AG04450 (cell line): ENCODE data around the gene RLN3. TPM values are rescaled to one million over a fixed set of nuclear protein-coding genes. Genes with fewer than 3 reads are reported as not detected.

ENCODE experiments used
- CTCF ChIA-PET: fragments of 300-600, 350-600 bp; formaldehyde crosslinking; extraction: SDS; loops from one replicate; lab custom pipeline; 2022; ENCODE audit warnings: antibody characterized with exemption, inconsistent platforms; lab: Charles Lee
- POLR2A ChIA-PET: fragments of 350-600 bp; formaldehyde crosslinking; extraction: SDS; loops from one replicate; lab custom pipeline; 2021; ENCODE audit warnings: antibody characterized with exemption, inconsistent platforms; lab: Yijun Ruan, JAX
- DNase-seq: peaks from one replicate; pipeline ENCODE4 v3.0.0-alpha.2; 2011; ENCODE audit warnings: low read depth, low spot score
- H3K27ac ChIP-seq: one replicate; pipeline ENCODE4 v1.5.1; 2012; ENCODE audit warnings: low read depth, low read length, control low read depth
- H3K27me3 ChIP-seq: one replicate; pipeline ENCODE4 v1.6.0; 2012; ENCODE audit warnings: low read length; ENCODE audit not compliant: control insufficient read depth, insufficient read depth
- H3K4me3 ChIP-seq: 2 replicates; pipeline ENCODE4 v1.5.1; 2011; ENCODE audit warnings: mild to moderate bottlenecking, low read depth, low read length, control low read depth
- H3K9me3 ChIP-seq: 2 replicates; pipeline ENCODE4 v1.5.1; 2012; ENCODE audit warnings: low read length; ENCODE audit not compliant: control insufficient read depth, insufficient read depth
- polyA plus RNA-seq: library from polyadenylated mRNA; depleted of rRNA; stranded (reverse); fragments of >200 nt; gene quantifications from 2 replicates; pipeline ENCODE4 v1.2.3, GENCODE V29; 2011
- TF ChIP-seq, protein P1 (sequence below): IDR thresholded peaks from 2 replicates; pipeline ENCODE4 v1.5.1; 2011; ENCODE audit warnings: low read depth, low read length, control low read depth, inconsistent platforms

RLN3 gene
- polyA plus RNA-seq, 1 experiment, result not detected

DNA sequence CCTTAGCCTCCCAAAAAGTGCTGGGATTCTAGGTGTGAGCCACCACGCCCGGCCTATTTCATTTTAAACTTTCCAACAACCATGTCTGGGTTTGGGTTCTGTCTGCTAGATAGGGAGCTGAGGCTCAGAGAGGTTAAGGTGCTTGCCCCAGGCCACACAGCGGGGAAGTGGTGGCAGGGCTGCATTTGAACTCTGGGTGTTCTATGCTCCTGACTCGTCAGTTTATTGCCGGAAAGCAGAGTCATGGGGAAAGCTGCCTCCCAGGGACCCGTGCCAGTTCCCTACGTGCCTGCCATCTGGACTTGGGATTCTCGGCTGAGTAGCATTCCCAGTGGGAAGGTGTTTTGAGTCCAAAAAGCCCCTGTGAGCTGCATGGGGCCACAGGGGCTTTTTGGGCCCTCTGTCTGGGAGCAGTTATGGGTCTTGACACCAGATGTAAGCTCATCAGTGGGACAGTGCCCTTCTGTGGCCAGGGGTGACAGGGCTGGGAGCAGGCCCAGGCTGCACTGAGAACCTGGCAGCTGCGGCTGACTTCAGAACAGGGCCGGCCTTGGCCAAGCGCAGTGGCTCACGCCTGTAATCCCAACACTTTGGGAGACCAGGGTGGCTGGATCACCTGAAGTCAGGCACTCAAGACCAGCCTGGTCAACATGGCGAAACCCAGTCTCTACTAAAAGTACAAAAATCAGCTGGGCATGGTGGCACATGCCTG is 32.8 kb upstream of the RLN3 start:
- POLR2A ChIA-PET, result interaction anchor here (0.5 to 1.3 kb wide), 2 partner anchors 9 to 17 kb away, joined by 3 to 4 read pairs; no protein-coding TSS in a partner anchor

DNA sequence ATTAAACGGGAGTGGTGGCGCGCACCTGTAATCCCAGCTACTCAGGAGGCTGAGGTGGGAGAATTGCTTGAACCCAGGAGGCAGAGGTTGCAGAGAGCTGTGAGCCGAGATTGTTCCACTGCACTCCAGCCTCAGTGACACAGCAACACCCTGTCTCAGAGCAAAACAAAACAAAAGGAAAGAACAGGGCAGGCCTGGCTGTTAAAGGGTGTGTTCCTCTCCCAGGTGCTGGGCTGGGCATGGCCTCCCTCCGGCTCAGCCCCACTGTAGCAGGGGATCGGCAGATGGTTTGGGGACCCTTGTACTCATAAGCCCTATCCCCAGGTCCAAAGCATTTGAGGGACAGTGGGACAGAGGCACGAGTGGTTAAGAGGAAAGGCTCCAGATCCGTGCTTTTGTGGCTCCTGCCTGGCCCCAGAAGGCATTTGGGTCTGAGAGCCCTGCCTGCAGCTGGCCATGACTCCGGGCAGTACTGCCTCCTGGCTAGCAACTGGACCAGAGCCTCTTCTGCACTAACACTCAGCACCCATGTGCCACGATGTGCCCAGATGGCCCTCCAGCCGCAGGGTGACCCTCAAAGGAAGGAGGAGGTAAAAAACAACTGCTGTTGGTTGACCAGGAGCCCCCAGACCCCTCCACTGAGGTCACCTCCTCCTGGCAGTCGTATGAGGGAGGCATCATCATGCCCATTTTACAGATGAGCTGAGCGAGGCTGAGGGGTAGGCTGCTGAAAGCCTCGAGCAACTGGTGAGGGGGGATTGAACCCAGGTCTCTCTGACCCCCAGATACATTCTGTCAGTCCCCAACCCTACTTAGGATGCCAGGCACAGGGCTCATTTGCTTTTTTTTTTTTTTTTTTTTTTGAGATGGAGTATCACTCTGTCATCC is 31.8 kb upstream of the RLN3 start:
- no peak for DNase-seq
- H3K27ac ChIP-seq, result no peak overlapping the region
- peaks cover 13% of the 10 kb centered on the region for H3K9me3 ChIP-seq
- no peak overlapping the region for H3K4me3 ChIP-seq
- CTCF ChIA-PET, result no interaction called here
- POLR2A ChIA-PET, result interaction anchor here (1.3 kb wide), 1 partner anchor 8 kb away, joined by 4 read pairs; no protein-coding TSS in a partner anchor
- TF ChIP-seq, protein P1, sequence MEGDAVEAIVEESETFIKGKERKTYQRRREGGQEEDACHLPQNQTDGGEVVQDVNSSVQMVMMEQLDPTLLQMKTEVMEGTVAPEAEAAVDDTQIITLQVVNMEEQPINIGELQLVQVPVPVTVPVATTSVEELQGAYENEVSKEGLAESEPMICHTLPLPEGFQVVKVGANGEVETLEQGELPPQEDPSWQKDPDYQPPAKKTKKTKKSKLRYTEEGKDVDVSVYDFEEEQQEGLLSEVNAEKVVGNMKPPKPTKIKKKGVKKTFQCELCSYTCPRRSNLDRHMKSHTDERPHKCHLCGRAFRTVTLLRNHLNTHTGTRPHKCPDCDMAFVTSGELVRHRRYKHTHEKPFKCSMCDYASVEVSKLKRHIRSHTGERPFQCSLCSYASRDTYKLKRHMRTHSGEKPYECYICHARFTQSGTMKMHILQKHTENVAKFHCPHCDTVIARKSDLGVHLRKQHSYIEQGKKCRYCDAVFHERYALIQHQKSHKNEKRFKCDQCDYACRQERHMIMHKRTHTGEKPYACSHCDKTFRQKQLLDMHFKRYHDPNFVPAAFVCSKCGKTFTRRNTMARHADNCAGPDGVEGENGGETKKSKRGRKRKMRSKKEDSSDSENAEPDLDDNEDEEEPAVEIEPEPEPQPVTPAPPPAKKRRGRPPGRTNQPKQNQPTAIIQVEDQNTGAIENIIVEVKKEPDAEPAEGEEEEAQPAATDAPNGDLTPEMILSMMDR, result no peak
- no peaks in the 10 kb centered on the region for H3K27me3 ChIP-seq

More for the DNA sequence above, 32.8 kb upstream of the RLN3 start:
- no peak overlapping the region for H3K27ac ChIP-seq
- peaks cover 13% of the 10 kb centered on the region for H3K9me3 ChIP-seq
- H3K4me3 ChIP-seq, result no peak overlapping the region
- CTCF ChIA-PET, result interaction anchor here (0.5 kb wide), 1 partner anchor 133 kb away, joined by 4 read pairs; no protein-coding TSS in a partner anchor
- TF ChIP-seq, protein P1, result no peak
- DNase-seq, result no peak
- H3K27me3 ChIP-seq, result no peaks in the 10 kb centered on the region

DNA sequence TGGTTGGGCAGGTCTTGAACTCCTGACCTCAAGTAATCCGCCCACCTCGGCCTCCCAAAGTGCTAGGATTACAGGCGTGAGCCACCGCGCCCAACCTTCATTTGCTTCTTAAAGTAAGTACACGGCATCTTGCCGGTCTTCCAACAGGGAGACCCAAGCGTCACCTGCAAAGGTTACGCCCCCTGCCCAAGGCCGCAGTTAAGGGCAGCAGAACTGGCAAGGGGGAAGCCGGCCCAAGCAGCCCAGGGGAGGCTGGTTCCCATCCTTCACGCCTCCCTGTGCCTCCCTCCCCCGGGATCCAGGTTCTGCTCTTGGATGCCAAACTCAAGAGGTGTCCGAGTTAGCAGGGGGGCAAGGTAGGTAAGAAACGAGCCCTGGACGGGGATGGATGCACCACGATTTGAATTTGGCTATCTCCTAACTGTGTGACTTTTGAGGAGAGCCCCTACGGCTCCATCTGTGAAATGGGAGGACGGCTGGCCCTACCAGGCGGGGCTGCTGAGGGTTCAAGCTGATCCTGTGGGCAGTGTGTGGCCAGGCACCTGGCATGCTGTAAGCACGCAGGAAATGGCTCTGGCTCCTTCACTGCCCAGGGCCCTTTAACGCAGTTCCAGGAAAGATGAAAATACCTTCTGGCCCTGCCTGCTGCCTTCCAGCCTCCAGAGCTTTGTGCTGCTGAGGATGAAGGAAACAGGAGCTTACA is 30.9 kb upstream of the RLN3 start:
- POLR2A ChIA-PET, result no interaction called here
- TF ChIP-seq, protein P1, result no peak

DNA sequence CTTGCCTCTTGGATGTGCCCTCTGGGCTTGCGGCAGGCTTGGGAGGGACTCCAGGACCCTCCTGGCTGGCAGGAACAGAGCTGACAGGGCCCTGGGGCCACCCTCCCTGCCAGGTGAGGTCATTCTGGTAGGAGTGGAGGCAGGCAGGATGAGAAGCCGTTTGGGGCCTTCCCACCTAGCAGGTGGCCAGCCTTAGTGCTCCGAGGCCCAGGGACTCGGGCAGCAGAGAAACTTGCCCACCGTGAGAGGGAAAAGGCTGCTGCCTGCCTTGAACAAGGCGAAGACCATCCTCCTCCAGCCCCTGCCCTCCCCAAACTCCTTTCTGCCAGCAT is 30.4 kb upstream of the RLN3 start:
- DNase-seq, result no peak
- TF ChIP-seq, protein P1, result no peak
- Histone ChIP-seq H3K27ac (no peak overlapping the region), H3K27me3 (no peaks in the 10 kb centered on the region), H3K4me3 (no peak overlapping the region), H3K9me3 (peaks cover 13% of the 10 kb centered on the region)
- ChIA-PET CTCF (no interaction called here), POLR2A (no interaction called here)

More for the DNA sequence above, 30.9 kb upstream of the RLN3 start:
- Histone ChIP-seq H3K9me3 (peaks cover 13% of the 10 kb centered on the region), H3K27me3 (no peaks in the 10 kb centered on the region), H3K27ac (no peak overlapping the region), H3K4me3 (no peak overlapping the region)
- DNase-seq, result no peak
- CTCF ChIA-PET, result no interaction called here
